KG1 (cell line): ENCODE results near the gene PDE4D.
"Not testable (repeated sequence)": the region's sequence is repeated elsewhere in the genome, so short reads cannot be mapped to it uniquely, and the experiment has no call there.

Experiments used
- DNase-seq: peaks from one replicate; lab custom pipeline; 2025; lab: John Stamatoyannopoulos, UW

Gene PDE4D

DNA sequence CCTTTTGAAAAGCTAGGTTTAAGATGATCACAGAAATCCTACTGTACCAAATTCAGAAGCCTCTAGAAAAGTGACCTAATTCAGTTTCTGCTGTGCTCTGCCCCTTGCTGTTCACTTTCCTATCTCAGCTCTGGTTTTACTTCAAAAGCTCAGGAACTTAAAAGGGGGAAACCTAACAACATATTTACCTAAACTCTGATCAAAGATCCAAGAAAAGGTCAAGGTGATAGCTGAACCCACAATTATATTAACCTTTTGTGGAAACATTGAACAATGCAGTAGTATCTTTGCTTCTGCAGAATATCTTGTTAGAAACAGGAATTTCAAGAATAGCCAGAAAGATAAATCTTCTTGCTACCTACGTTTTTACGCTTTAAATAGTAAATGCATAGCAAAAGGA, 568.5 kb downstream of the PDE4D start:
- no peak for DNase-seq

GRCh38 chr5:59322894-59323293, 570.6 kb downstream of the PDE4D start:
- DNase-seq, result no peak

DNA sequence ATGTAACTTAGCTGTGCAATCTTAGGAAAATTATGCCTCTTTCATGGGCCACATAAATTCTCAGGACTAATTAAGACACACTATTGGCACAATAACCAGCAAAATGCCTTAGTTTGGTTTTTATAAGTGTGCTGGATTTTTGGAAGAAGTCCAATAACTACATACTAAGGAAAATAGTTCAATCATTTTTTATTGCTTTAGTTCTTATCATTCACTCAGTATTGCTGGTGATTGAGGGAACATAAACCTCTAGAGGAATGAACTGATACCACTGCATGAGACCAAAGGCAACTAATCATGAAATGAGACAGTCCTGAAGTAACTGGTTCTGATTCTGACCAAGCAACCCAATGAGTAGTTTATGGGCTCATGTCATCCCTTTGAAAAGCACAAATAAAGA, 571.5 kb downstream of the PDE4D start:
- no peak for DNase-seq

- no peak for DNase-seq
Measured at GRCh38 chr5:59321642-59322041, 571.9 kb downstream of the PDE4D start.

DNA sequence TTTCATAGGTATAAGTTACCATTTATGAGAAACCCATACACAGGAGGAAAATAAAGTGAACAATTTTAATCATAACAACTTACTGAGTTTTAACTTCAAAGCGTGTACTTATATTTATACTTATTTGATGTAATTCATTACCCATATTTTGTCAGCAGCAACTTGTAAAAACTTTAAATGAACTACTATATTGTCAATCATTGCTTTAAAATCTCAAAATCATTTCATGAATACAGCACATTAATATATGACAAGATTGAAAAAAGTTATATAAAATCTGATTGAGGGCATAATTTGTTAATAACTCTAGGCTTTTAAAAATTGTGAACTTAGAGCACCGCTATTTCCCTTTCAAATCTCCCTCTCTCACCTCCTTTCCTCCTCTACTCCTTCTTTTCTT, 573.1 kb downstream of the PDE4D start:
- no peak for DNase-seq

- DNase-seq, result no peak
Measured at GRCh38 chr5:59319250-59319649, 574.3 kb downstream of the PDE4D start.

GRCh38 chr5:59317774-59318205, 575.7 kb downstream of the PDE4D start:
- DNase-seq, result no peak

GRCh38 chr5:59317023-59317773, 576.3 kb downstream of the PDE4D start:
- DNase-seq, result no peak

DNA sequence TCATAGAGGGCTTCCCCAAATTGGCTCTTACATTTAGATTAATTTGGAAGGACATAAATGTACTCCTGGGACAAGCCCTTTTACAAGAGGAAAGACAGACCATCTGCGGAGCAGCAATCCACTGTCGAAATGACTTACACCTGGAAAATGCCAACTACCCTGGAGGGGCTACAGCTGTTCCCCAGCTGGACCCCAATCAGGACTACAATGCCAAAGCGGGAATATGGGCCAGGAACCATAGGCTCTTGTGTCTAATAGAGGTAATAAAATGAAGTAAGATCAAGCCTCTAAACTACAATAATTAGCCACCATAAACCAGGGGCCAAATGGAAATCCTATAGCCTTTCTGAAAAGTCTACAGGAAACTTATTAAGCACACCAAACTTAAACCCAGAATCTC, 581.3 kb downstream of the PDE4D start:
- DNase-seq, result no peak

- not testable (repeated sequence) for DNase-seq
Measured at GRCh38 chr5:59308685-59309084, 584.8 kb downstream of the PDE4D start.

- DNase-seq, result not testable (repeated sequence)
Measured at GRCh38 chr5:59303289-59303716, 590.2 kb downstream of the PDE4D start.

DNA sequence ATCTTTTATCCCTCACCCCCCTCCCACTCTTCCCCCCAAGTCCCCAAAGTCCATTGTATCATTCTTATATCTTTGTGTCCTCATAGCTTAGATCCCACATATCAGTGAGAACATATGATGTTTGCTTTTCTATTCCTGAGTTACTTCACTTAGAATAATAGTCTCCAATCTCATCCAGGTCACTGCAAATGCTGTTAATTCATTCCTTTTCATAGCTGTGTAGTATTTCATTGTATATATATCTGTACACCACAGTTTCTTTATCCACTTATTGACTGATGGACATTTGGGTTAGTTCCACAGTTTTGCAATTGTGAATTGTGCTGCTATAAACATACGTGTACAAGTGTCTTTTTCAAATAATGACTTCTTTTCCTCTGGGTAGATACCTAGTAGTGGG, 591.0 kb downstream of the PDE4D start:
- DNase-seq, result not testable (repeated sequence)

DNA sequence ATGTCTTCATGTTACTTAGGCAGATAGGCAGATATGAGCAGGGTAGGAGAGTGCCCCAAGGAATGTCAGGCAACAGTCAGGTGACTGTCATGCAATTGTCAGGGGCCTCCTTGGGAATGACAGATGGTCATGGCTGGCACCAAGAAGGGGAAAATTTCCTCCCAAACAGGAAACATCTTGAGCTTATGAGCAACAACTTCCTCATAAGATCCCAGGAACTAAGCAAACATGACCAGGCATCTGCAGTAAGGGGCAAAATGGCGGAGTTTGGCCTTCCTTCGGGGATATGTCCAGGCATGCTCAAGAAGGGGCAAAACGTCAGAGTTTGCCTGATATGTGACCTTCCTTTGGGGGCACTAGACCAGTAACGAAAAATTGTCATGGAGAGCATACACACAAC, 591.8 kb downstream of the PDE4D start:
- DNase-seq, result no peak

DNA sequence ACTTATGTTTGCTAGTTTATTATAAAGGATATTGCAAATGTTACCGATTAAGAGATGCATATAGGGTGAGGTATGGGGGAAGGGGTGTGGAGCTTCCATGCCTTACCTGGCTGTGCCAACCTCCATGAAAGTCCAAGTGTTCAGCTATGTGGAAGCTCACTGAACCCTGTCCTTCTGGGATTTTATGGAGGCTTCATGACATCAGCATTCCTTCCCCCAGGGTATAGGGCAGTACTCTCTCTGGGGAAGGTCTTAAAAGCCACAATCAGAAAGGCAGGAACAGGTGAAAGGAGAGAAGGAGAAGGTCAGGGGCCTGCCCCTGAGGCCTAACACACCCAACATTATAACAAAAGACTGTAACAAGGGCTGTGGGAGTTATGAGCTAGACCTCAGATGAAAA, 592.6 kb downstream of the PDE4D start:
- DNase-seq, result no peak

DNA sequence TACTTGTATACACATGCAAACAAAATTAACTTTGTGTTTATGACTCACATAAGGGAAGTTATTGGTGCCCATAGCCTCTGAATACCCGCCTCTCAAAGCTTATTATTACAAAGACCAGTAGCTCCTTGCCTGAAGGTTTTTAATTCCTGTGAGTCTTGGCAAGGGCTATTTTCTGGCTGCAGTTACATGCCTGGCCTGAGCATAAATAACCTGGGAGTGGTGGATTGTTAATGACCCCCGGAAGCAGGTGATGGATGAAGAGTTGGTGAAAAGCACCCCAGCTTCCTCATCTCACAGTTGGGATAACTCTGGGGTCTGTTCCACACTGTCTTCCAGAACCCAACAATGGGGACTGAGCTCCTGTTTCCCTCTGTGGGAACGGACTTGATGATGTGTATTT, 594.5 kb downstream of the PDE4D start:
- DNase-seq, result no peak

- peak; percentile 25 for DNase-seq
Measured at GRCh38 chr5:59296317-59297264, 596.9 kb downstream of the PDE4D start.

- no peak for DNase-seq
Measured at GRCh38 chr5:59293700-59294099, 599.8 kb downstream of the PDE4D start.

DNA sequence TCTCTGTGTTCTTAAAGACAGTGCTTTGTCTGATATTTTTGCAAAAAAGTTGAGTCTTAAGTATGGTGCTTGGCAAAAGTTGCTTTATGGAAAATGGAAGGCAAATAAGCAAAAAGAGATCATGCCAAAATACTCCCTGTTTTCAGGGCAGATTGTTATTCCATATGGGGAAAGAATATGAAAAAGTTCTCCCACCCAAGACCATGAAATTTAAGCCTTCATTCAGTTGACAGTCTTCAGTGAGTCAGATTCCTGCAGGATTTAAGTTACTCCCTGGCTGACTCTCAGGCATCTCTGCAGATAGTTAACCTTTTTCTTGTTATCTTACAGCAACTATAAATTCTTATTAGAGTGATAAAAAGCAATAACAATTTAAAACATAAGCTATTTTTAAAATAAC, 601.6 kb downstream of the PDE4D start:
- no peak for DNase-seq

DNA sequence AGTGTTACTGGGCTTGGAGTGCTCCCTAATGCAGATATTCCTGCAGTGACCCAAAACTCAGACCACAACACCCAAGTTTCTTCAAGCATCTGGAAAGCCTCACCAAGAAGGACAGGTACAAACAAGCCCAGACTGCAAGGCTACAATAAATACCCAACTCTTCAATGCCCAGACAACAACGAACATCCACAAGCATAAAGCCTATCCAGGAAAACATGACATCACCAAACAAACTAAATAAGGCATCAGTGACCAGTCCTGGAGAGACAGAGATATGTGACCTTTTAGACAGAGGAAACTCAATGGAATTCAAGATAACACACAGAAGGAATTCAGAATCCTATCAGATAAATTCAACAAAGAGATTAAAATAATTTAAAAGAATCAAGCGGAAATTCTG, 605.6 kb downstream of the PDE4D start:
- no peak for DNase-seq

DNA sequence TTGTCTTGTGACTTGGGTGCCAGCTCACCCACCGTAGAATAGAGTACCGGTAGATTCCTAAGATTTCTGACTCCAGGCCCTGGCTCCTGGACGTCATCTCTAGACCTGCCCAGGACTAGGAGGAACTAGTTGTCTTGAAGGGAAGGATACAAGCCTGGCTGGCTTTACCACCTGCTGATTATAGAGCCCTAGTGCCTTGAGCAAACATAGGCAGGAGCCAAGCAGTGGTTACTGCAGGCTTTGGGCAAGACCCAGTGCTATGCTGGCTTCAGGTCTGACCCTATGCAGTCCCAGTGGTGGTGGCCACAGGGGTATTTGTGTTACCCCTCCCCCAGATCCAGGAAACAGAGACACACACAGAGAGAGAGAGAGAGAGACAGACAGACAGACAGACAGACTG, 606.2 kb downstream of the PDE4D start:
- no peak for DNase-seq

GRCh38 chr5:59286510-59286909, 607.0 kb downstream of the PDE4D start:
- no peak for DNase-seq

DNA sequence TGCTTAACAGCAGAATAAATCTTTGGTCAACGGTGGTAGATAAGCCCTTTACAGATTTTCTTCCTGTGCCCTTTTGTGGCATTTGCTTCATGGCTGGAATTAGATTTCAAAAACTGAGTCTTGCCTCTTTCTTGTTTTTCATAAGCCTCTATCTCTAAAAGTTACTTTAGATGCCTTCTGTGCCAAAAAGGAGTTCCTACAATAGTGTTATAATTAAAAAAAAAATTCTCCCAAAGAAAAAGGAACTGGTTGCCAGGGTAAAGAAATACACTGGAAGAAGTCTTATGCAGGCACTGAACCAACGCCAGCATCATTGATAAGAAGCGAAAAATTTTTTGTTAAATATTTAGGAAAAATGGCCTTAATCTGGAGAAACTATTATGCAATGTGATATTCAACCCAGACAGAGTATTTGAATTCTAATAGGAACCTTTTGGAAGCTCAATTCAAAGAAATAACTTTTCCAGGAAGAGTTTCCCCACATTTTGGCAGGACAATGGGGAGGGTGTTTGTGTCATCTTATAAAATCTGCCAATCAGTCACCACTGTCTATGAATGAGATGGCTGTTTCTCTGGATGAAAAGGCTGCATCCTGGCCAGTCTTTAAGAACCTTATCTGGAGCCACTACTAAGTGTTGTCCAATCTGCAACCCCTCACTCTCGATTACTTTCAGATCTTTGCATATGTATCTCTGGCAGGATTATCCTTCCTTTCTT, 608.1 kb downstream of the PDE4D start:
- DNase-seq, result no peak
